DMS153 (cell line): ENCODE results near the gene PLCB3.
A peak's percentile ranks its signal among the peaks of the same experiment; 100 is the strongest.

Experiments used
- DNase-seq: peaks from one replicate; lab custom pipeline; 2025; lab: John Stamatoyannopoulos, UW

The PLCB3 gene

GRCh38 chr11:64222651-64223000, 28.7 kb upstream of the PLCB3 start:
- no peak for DNase-seq

- peak; percentile 73 for DNase-seq
Observed at GRCh38 chr11:64223001-64223651, 28.2 kb upstream of the PLCB3 start.

GRCh38 chr11:64224151-64224890, 27.0 kb upstream of the PLCB3 start:
- no peak for DNase-seq

GRCh38 chr11:64224891-64225607, 26.3 kb upstream of the PLCB3 start:
- DNase-seq, result no peak

GRCh38 chr11:64225608-64226506, 25.5 kb upstream of the PLCB3 start, which contains the start of the genes NUDT22 and TRPT1:
Gene NUDT22, plus strand, starts transcription at chr11:64226274. Its CDS starts 379 bp downstream, at chr11:64226653.
Gene TRPT1, minus strand, starts transcription at chr11:64226186. Its CDS starts 326 bp downstream, at chr11:64225860.
- DNase-seq, result peak; percentile 68

- DNase-seq, result peak; percentile 59
Observed at GRCh38 chr11:64226507-64227051, 24.8 kb upstream of the PLCB3 start.

GRCh38 chr11:64227405-64227956, 23.8 kb upstream of the PLCB3 start:
- no peak for DNase-seq

- no peak for DNase-seq
Observed at GRCh38 chr11:64229090-64229743, 22.1 kb upstream of the PLCB3 start.

GRCh38 chr11:64229744-64230170, 21.6 kb upstream of the PLCB3 start:
- DNase-seq, result no peak

- DNase-seq, result peak; percentile 93
Observed at GRCh38 chr11:64230171-64230984, 21.0 kb upstream of the PLCB3 start, which contains the start of gene DNAJC4. Gene DNAJC4, plus strand, starts transcription at chr11:64230548. Its CDS starts 307 bp downstream, at chr11:64230855.

- DNase-seq, result no peak
Observed at GRCh38 chr11:64230985-64231365, 20.4 kb upstream of the PLCB3 start.

- no peak for DNase-seq
Observed at GRCh38 chr11:64231546-64231945, 19.8 kb upstream of the PLCB3 start.

- no peak for DNase-seq
Observed at GRCh38 chr11:64232182-64232966, 19.0 kb upstream of the PLCB3 start.

- DNase-seq, result no peak
Observed at GRCh38 chr11:64232967-64233315, 18.4 kb upstream of the PLCB3 start.

GRCh38 chr11:64233913-64234586, 17.3 kb upstream of the PLCB3 start, which contains the start of gene VEGFB:
Gene VEGFB, plus strand, starts transcription at chr11:64234584. Its CDS starts 250 bp downstream, at chr11:64234834.
- no peak for DNase-seq

- no peak for DNase-seq
Observed at GRCh38 chr11:64234647-64235379, 16.5 kb upstream of the PLCB3 start.

GRCh38 chr11:64235437-64236161, 15.7 kb upstream of the PLCB3 start:
- DNase-seq, result no peak
